ENCODE measurements around the gene MYO18B.

The MYO18B gene

DNA sequence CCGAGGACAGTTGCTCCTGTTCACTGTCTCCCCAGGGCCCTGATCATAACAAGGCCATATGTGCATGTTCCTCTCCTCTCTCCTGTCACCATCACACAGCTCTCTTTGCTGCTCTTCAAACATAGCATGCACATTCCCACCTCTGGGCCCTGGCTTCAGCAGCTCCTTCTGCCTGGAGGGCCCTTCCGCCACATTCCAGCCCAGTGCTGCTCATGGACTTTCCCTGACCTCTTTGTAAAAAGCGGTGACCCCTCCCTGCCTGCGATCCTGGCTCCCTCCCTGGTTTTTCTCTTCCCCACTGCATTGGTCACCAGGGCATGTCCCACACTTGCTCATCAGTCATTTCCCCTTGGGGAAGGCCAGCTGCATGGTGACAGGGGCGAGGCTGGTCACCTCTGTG lies 98.2 kb downstream of the MYO18B start:
- H3K4me3 ChIP-seq (ENCODE audit: low read depth, low read length) = no peak overlapping the region
- TF ChIP-seq, protein P1, sequence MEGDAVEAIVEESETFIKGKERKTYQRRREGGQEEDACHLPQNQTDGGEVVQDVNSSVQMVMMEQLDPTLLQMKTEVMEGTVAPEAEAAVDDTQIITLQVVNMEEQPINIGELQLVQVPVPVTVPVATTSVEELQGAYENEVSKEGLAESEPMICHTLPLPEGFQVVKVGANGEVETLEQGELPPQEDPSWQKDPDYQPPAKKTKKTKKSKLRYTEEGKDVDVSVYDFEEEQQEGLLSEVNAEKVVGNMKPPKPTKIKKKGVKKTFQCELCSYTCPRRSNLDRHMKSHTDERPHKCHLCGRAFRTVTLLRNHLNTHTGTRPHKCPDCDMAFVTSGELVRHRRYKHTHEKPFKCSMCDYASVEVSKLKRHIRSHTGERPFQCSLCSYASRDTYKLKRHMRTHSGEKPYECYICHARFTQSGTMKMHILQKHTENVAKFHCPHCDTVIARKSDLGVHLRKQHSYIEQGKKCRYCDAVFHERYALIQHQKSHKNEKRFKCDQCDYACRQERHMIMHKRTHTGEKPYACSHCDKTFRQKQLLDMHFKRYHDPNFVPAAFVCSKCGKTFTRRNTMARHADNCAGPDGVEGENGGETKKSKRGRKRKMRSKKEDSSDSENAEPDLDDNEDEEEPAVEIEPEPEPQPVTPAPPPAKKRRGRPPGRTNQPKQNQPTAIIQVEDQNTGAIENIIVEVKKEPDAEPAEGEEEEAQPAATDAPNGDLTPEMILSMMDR (IDR thresholded peaks at IDR 0.05; ENCODE audit: low read depth, low read length, missing control alignments) = no peak
- DNase-seq (ENCODE audit: low read depth) = no peak

DNA sequence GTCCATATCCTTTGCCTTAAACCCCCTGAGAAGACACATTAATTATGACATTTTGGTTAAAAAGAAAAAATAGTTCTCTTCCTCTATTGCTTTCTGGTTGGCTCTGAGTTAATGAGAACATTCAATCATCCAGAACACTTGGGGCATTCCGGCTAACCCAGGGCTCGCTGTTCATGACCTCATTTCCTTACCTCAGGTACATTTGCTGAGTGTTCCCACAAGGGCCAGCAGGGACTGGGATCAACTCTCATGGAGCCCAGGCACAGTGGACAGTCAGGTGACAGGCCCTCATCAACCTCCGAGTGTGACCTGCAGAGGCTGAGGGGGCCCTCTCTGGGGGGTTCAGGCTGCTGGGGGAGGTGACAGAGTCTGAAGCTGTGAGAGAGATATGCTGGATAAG lies 98.9 kb downstream of the MYO18B start:
- TF ChIP-seq, protein P1 (IDR thresholded peaks at IDR 0.05; ENCODE audit: low read depth, low read length, missing control alignments) = no peak
- H3K4me3 ChIP-seq (ENCODE audit: low read depth, low read length) = no peak overlapping the region
- DNase-seq (ENCODE audit: low read depth) = no peak

DNA sequence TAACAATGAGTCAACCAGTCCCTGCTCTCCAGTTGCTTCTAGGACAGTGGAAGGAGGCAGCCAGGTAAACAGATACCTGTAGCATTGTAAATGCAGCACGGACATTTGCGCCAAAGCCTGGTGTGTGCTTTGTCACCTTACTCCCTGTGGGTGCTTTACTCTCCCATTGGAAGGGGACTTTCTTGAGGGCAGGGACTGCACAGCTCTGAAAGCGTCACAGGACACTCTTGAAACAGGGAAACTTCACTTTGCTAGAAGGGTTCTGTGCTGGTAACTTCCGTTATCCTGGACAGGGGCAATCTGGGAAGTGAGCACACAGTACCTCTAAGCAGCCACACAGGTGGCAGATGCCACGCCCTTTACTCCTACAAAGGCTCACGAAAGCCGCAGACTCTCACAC lies 99.8 kb downstream of the MYO18B start:
- H3K4me3 ChIP-seq (ENCODE audit: low read depth, low read length) = no peak overlapping the region
- TF ChIP-seq, protein P1 (IDR thresholded peaks at IDR 0.05; ENCODE audit: low read depth, low read length, missing control alignments) = no peak
- DNase-seq (ENCODE audit: low read depth) = no peak

DNA sequence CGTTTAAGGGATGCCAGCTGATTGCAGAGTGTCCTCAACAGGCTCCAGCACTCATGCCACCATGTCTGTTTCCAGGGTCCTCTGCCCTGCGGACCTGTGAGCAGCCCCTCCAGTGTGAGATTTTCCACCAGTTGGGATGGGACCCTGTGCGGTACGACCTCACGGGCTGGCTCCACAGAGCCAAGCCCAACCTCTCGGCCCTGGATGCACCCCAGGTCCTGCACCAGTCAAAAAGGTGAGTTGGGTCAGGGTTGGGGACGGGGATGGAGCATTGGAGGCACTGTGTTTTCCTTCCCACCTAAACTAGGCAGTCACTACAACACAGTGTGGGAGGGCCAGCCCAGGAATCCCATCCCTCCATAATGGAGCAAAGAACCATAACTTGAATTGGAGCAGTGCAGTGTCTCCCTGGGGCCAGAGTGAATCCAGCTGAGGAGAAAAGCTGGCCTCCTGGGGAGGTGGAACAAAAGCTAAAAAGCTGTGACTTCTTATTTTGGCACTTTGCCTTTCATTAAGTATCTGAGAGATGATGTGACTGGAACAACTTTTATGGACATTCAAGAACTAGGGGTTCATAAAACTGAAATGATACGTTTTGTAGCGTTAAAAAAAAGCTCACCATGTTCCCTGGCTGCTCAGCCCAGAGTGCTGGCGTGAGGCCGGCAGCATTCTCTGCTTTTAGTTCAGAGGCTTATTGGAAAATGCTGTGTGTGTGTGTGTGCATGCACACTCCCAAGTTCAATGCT lies 101.8 kb downstream of the MYO18B start:
- no peak for DNase-seq (ENCODE audit: low read depth)
- TF ChIP-seq, protein P1 (IDR thresholded peaks at IDR 0.05; ENCODE audit: low read depth, low read length, missing control alignments) = no peak
- no peak overlapping the region for H3K4me3 ChIP-seq (ENCODE audit: low read depth, low read length)

DNA sequence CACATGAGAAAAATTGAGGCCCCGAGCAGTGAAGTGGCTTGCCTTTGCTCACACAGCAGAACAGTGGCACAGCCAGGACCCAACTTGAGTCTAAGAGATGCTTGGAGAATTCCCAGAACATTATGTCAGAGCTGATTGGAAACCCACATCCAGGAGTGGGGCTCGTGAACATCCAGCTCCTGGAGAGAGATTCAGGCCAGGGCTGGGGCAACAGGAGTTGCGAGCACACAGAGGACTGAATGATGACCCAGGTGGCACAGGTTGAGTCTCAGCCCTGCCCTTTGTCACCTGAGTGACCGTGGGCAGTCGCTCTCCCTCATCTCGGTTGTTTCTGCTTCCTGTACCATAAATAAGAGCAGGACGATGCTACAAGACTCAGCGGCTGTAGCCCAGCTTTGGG lies 102.6 kb downstream of the MYO18B start:
- TF ChIP-seq, protein P1 (IDR thresholded peaks at IDR 0.05; ENCODE audit: low read depth, low read length, missing control alignments) = no peak
- no peak for DNase-seq (ENCODE audit: low read depth)
- H3K4me3 ChIP-seq (ENCODE audit: low read depth, low read length) = no peak overlapping the region

DNA sequence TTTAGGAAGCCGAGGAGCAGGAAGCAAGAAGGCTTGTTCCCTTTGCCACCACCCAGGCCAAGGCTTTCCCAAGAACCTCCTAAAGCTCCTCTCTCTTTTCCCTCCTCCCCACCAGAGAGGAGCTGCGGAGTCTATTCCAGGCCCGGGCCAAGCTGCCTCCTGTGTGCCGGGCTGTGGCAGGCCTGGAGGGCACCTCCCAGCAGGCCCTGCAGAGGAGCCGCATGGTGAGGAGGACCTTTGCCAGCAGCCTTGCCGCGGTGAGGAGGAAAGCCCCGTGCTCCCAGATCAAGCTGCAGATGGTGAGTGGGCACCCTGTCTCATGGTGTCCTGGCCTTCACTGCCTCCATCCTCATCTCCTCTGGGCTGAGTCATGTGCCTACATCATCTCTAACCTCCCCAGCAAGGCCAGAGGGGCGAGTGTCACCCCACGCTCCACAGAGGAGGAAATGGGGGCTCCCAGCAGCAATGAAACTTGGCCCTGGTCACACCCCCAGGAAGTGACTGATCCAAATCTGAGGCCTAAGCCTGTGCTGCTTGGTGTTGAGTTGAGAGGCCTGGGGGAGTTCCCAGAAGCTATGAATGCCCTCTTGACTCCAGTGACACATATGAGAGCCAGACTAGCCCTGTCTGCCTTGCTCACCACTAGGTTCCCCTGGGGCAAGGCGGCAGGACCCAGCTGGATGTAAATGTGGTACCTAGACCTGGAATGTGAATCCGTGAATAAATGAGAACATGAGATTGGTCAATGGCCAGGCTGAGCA lies 104.2 kb downstream of the MYO18B start:
- H3K4me3 ChIP-seq (ENCODE audit: low read depth, low read length) = no peak overlapping the region
- TF ChIP-seq, protein P1 (IDR thresholded peaks at IDR 0.05; ENCODE audit: low read depth, low read length, missing control alignments) = no peak
- DNase-seq (ENCODE audit: low read depth) = no peak

All from GM12864 (cell line).